B cell (primary cell): ENCODE data around the gene GOLGA6B. TPM values are rescaled to one million over a fixed set of nuclear protein-coding genes. Genes with fewer than 3 reads are reported as not detected.

Experiments
- ATAC-seq: fragments of 200-7000 bp; cut with Tn5 transposase; one replicate; pipeline ENCODE4 v1.10.0; 2021; ENCODE audit warnings: low read depth, mild to moderate bottlenecking, moderate number of reproducible peaks, moderate library complexity
- CTCF ChIA-PET: fragments of 350-600 bp; sonication (Branson Sonifier 250); formaldehyde crosslinking; loops from one replicate; lab custom pipeline; 2021; ENCODE audit warnings: antibody characterized with exemption, inconsistent platforms; lab: Charles Lee
- POLR2A ChIA-PET: fragments of 350-600 bp; sonication (Branson Sonifier 250); formaldehyde crosslinking; loops from one replicate; lab custom pipeline; 2021; ENCODE audit warnings: antibody characterized with exemption; lab: Charles Lee
- DNase-seq: peaks from one replicate; pipeline ENCODE4 v3.0.0; 2013
- H2AFZ ChIP-seq: 2 replicates; pipeline ENCODE4 v1.6.1; 2012; ENCODE audit warnings: mild to moderate bottlenecking, low read depth, low read length; ENCODE audit not compliant: insufficient read depth, poor library complexity, severe bottlenecking
- H3K27ac ChIP-seq, 2 donors: 1 replicate in 1 of 2; 2 replicates in 1 of 2; pipeline ENCODE4 v1.5.1; 2012 to 2013; ENCODE audit warnings: low read length in 2 of 2, mild to moderate bottlenecking in 2 of 2, moderate library complexity in 1 of 2
- H3K27me3 ChIP-seq, 4 experiments: fragments of 200-600 bp in 1 of 4; sonication (generic) in 1 of 4; replicated peaks in 1 of 4; 1 replicate in 2 of 4; 2 replicates in 2 of 4; pipeline versions ENCODE4 v1.6.1 to v1.7.0; 2013 to 2016; ENCODE audit warnings: low read length in 3 of 4, mild to moderate bottlenecking in 2 of 4, mixed read lengths in 1 of 4, moderate library complexity in 1 of 4; ENCODE audit not compliant: insufficient read depth in 4 of 4, control insufficient read depth in 3 of 4; ENCODE audit errors: control extremely low read depth in 1 of 4
- H3K36me3 ChIP-seq, 2 experiments: replicated peaks in 1 of 2; 1 replicate in 1 of 2; 2 replicates in 1 of 2; pipeline versions ENCODE4 v1.6.1 to v1.7.1; 2013; ENCODE audit warnings: low read length in 1 of 2; ENCODE audit not compliant: insufficient read depth in 2 of 2, control insufficient read depth in 1 of 2; ENCODE audit errors: control extremely low read depth in 1 of 2, extremely low read depth in 1 of 2
- H3K4me1 ChIP-seq, 2 donors: fragments of 200-600 bp in 1 of 2; sonication (generic) in 1 of 2; 1 replicate in 1 of 2; 2 replicates in 1 of 2; pipeline versions ENCODE4 v1.5.1 to v1.6.1; 2013 to 2017; ENCODE audit warnings: low read length in 2 of 2; ENCODE audit not compliant: control insufficient read depth in 2 of 2, insufficient read depth in 2 of 2
- H3K4me2 ChIP-seq: replicated peaks from 2 replicates; pipeline ENCODE3; 2012; ENCODE audit warnings: mild to moderate bottlenecking, low read depth, low read length; ENCODE audit not compliant: poor library complexity, severe bottlenecking
- H3K4me3 ChIP-seq, 5 experiments: fragments of 200-600 bp in 1 of 5; sonication (generic) in 1 of 5; 1 replicate in 3 of 5; 2 replicates in 2 of 5; pipeline versions ENCODE4 v1.5.1 to v1.7.0; 2011 to 2016; ENCODE audit warnings: low read length in 4 of 5, mild to moderate bottlenecking in 4 of 5, low read depth in 2 of 5, control low read depth in 1 of 5, moderate library complexity in 1 of 5; ENCODE audit not compliant: insufficient read depth in 1 of 5; ENCODE audit errors: control extremely low read depth in 1 of 5, extremely low read depth in 1 of 5
- H3K79me2 ChIP-seq: fragments of 200-600 bp; sonication (generic); one replicate; pipeline ENCODE4 v1.6.0; 2016; ENCODE audit warnings: low read length; ENCODE audit not compliant: control insufficient read depth, insufficient read depth
- H3K9ac ChIP-seq: fragments of 200-600 bp; sonication (generic); 2 replicates; pipeline ENCODE4 v1.6.1; 2017; ENCODE audit warnings: mild to moderate bottlenecking, low read length, moderate library complexity
- H3K9me3 ChIP-seq, 3 donors: one replicate each; pipeline versions ENCODE4 v1.6.1 to v1.7.1; 2013; ENCODE audit warnings: low read length in 2 of 3; ENCODE audit not compliant: control insufficient read depth in 2 of 3, insufficient read depth in 1 of 3; ENCODE audit errors: control extremely low read depth in 1 of 3
- H4K20me1 ChIP-seq: 2 replicates; pipeline ENCODE4 v1.6.0; 2012; ENCODE audit warnings: mild to moderate bottlenecking, low read length; ENCODE audit not compliant: insufficient read depth, control insufficient read depth, poor library complexity, severe bottlenecking
- H3K27ac Mint-ChIP-seq: one replicate; pipeline ENCODE4 v1.8.0; 2021; ENCODE audit warnings: mixed read lengths
- H3K27me3 Mint-ChIP-seq: one replicate; pipeline ENCODE4 v1.8.0; 2021; ENCODE audit warnings: mixed read lengths
- H3K4me1 Mint-ChIP-seq: one replicate; pipeline ENCODE4 v1.8.0; 2021; ENCODE audit warnings: mixed read lengths
- H3K4me3 Mint-ChIP-seq: one replicate; pipeline ENCODE4 v1.8.0; 2021; ENCODE audit warnings: mixed read lengths
- H3K9me3 Mint-ChIP-seq: one replicate; pipeline ENCODE4 v1.8.0; 2022; ENCODE audit warnings: mixed read lengths; ENCODE audit not compliant: insufficient read depth
- EZH2 ChIP-seq: IDR thresholded peaks from 2 replicates; pipeline ENCODE4 v1.6.1; 2012; ENCODE audit warnings: borderline replicate concordance, low read depth, mild to moderate bottlenecking, moderate library complexity, low read length; ENCODE audit not compliant: insufficient read depth, poor library complexity, severe bottlenecking
- WGBS: methylation state at CpG from one replicate; pipeline ENCODE4 v1.1.5; 2013; ENCODE audit warnings: missing lambda C conversion rate; ENCODE audit not compliant: insufficient coverage; 5-methylcytosine and 5-hydroxymethylcytosine counted together
- intact Hi-C: fragments of 100-400 bp; cut with micrococcal nuclease; formaldehyde crosslinking; loops from one replicate; pipeline ENCODE4 v1.10.0; 2022
- polyA plus RNA-seq: library from polyadenylated mRNA; depleted of rRNA; stranded (reverse); fragments of >200 nt; gene quantifications from 2 replicates; pipeline ENCODE4 v1.2.3, GENCODE V29; 2012
- total RNA-seq, 2 donors: library from RNA; stranded (reverse); fragments of 120-200 nt in 1 of 2; gene quantifications; 1 replicate in 1 of 2; 2 replicates in 1 of 2; pipeline versions ENCODE4 v1.2.3 to v1.2.4, GENCODE V29; 2013 to 2022
- TF ChIP-seq, protein P1 (sequence below): fragments of 200-600 bp; IDR thresholded peaks from one replicate; pipeline ENCODE4 v1.8.0; 2022; ENCODE audit warnings: antibody characterized with exemption, mild to moderate bottlenecking

Gene GOLGA6B
- total and polyA plus RNA-seq, 2 donors (not counting 1 experiment from before 2014, with no cell fraction given) = 0.06 TPM; not detected in 1

DNA sequence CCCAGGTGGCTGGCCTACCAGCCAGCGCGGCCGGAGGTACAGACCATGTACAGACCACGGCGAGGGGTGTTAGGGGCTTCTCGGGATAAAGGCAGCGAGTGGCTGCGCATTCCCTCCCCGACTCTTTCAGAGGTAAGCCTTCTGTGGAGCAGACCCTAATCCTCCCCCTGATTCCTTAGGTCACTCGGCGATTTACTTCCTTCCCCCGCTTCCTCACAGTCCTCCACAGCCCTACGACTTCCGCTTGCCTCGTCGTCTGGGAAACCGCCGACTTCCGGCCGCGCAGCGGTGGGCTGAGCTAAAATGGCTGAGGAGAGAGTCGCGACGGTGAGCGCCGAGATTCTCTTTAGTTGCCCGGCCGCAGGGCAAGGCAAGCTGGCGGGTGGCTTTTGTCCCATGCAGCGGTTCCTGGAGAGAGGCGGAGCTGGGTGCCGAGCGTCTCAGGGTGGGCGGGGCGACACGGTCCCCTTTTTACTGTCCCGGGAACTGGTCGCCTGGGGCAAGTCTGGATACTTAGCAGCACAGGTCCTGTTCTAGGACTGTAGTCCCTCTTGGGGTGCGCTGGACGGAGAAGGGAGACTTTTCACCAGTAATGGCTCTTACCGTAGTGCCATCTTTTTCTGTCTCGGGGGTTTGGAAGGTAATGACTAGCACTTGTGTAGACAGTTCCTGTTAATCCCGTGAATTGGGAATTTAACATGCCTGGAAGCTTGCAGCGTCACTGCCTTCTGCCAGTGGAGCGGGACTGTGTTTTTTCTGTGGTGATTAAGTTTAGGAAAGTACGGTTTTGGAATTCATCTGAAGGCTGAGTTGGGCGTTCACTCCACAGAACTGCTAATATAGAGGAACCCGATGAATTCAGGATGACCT lies 31.7 kb downstream of the GOLGA6B start, which contains the start of the genes BBS4 and HIGD2B:
Gene BBS4 (plus strand): TSS at position 283 of the 870 bp plus-strand sequence. CDS start 21 bp downstream, at position 304.
Gene HIGD2B (minus strand): TSS at position 258 of the 870 bp plus-strand sequence. CDS start 9,808 bp downstream, outside the sequence.
- Mint-ChIP-seq H3K4me3 (peak within 1 kb of the TSS; percentile 97), H3K27me3 (no peaks in the 10 kb centered on the region), H3K4me1 (peaks cover 25% of the 10 kb centered on the region), H3K9me3 (no peaks in the 10 kb centered on the region), H3K27ac (peak within 1 kb of the TSS; percentile 94)
- no peaks in the 10 kb centered on the region for H3K36me3 ChIP-seq
- CTCF ChIA-PET = interaction anchor here (1.0 to 1.6 kb wide), 2 partner anchors 15 to 36 kb away, joined by 6 read pairs; no protein-coding TSS in a partner anchor
- no peaks in the 10 kb centered on the region for H3K9me3 ChIP-seq
- intact Hi-C loops = loop anchor here (1.0 to 5.0 kb wide), 7 partner anchors 84 to 946 kb away; partner anchors contain the start of genes ADPGK, ARIH1, HEXA and NPTN
- no peak for TF ChIP-seq EZH2
- TF ChIP-seq, protein P1, sequence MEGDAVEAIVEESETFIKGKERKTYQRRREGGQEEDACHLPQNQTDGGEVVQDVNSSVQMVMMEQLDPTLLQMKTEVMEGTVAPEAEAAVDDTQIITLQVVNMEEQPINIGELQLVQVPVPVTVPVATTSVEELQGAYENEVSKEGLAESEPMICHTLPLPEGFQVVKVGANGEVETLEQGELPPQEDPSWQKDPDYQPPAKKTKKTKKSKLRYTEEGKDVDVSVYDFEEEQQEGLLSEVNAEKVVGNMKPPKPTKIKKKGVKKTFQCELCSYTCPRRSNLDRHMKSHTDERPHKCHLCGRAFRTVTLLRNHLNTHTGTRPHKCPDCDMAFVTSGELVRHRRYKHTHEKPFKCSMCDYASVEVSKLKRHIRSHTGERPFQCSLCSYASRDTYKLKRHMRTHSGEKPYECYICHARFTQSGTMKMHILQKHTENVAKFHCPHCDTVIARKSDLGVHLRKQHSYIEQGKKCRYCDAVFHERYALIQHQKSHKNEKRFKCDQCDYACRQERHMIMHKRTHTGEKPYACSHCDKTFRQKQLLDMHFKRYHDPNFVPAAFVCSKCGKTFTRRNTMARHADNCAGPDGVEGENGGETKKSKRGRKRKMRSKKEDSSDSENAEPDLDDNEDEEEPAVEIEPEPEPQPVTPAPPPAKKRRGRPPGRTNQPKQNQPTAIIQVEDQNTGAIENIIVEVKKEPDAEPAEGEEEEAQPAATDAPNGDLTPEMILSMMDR = no peak
- peak within 1 kb of the TSS; percentile 85 for H3K4me2 ChIP-seq
- H3K4me1 ChIP-seq = peaks cover 11 to 12% of the 10 kb centered on the region in 2 donors
- H3K79me2 ChIP-seq = peaks cover 25% of the 10 kb centered on the region
- DNase-seq (peak; percentile 91), ATAC-seq (peak; percentile 94)
- under 1% methylated on average over 44 of the region's 49 CpGs for WGBS
- H3K9ac ChIP-seq = peak within 1 kb of the TSS; percentile 90
- H3K27me3 ChIP-seq = no peaks in the 10 kb centered on the region
- POLR2A ChIA-PET = no interaction called here
- peak within 1 kb of the TSS; percentile 77 to 91 for H3K27ac ChIP-seq
- peak within 1 kb of the TSS; percentile 70 to 98 (median 88) for H3K4me3 ChIP-seq
- no peaks in the 10 kb centered on the region for H4K20me1 ChIP-seq
- peak within 1 kb of the TSS; percentile 96 for H2AFZ ChIP-seq
